Osteocyte (in vitro differentiated cells): ENCODE measurements around the gene TMEM175. TPM values are rescaled to one million over a fixed set of nuclear protein-coding genes. Genes with fewer than 3 reads are reported as not detected.

Source experiments
- DNase-seq: peaks from one replicate; pipeline ENCODE4 v3.0.0; 2021; ENCODE audit warnings: mixed read lengths; ENCODE audit not compliant: unreplicated experiment; ENCODE audit errors: extremely low spot score
- H3K27ac Mint-ChIP-seq: one replicate; pipeline ENCODE4 v1.8.0; 2021; ENCODE audit warnings: mild to moderate bottlenecking, mixed read lengths; ENCODE audit not compliant: unreplicated experiment
- H3K27me3 Mint-ChIP-seq: one replicate; pipeline ENCODE4 v1.8.0; 2021; ENCODE audit warnings: mixed read lengths; ENCODE audit not compliant: unreplicated experiment
- H3K36me3 Mint-ChIP-seq: one replicate; pipeline ENCODE4 v1.8.0; 2021; ENCODE audit warnings: mixed read lengths; ENCODE audit not compliant: unreplicated experiment
- H3K4me1 Mint-ChIP-seq: one replicate; pipeline ENCODE4 v1.8.0; 2021; ENCODE audit warnings: mixed read lengths; ENCODE audit not compliant: unreplicated experiment
- H3K4me3 Mint-ChIP-seq: one replicate; pipeline ENCODE4 v1.8.0; 2021; ENCODE audit warnings: mild to moderate bottlenecking, moderate library complexity, mixed read lengths; ENCODE audit not compliant: unreplicated experiment
- H3K9me3 Mint-ChIP-seq: one replicate; pipeline ENCODE4 v1.8.0; 2021; ENCODE audit warnings: mixed read lengths; ENCODE audit not compliant: unreplicated experiment
- CTCF ChIP-seq: fragments of 200-600 bp; sonication (generic); IDR thresholded peaks from 2 replicates; pipeline ENCODE4 v1.5.0; 2021; ENCODE audit warnings: antibody characterized with exemption, mild to moderate bottlenecking, moderate library complexity
- total RNA-seq: library from RNA; stranded (reverse); gene quantifications from 2 replicates; pipeline ENCODE4 v1.2.1, GENCODE V29; 2021

The TMEM175 gene
- total RNA-seq, 1 donor from 2014 or later: 39.7 TPM

- H3K4me3 Mint-ChIP-seq: no peak overlapping the region
- H3K4me1 Mint-ChIP-seq: no peaks in the 10 kb centered on the region
- no peak for DNase-seq
- no peaks in the 10 kb centered on the region for H3K36me3 Mint-ChIP-seq
- peaks cover 7% of the 10 kb centered on the region for H3K9me3 Mint-ChIP-seq
- H3K27me3 Mint-ChIP-seq: peaks cover 7% of the 10 kb centered on the region
- TF ChIP-seq CTCF: no peak
- no peak overlapping the region for H3K27ac Mint-ChIP-seq
These were observed 71.2 kb downstream of the TMEM175 start for GRCh38 chr4:1003271-1004070.

GRCh38 chr4:1004071-1004418, 71.8 kb downstream of the TMEM175 start:
- no peak for TF ChIP-seq CTCF
- Mint-ChIP-seq H3K4me1 (peaks cover 2% of the 10 kb centered on the region), H3K9me3 (peaks cover 7% of the 10 kb centered on the region), H3K4me3 (no peak overlapping the region), H3K27me3 (peaks cover 7% of the 10 kb centered on the region), H3K27ac (no peak overlapping the region), H3K36me3 (no peaks in the 10 kb centered on the region)
- no peak for DNase-seq

- Mint-ChIP-seq H3K4me3 (no peak overlapping the region), H3K36me3 (no peaks in the 10 kb centered on the region), H3K4me1 (peaks cover 4% of the 10 kb centered on the region), H3K27ac (no peak overlapping the region), H3K9me3 (peaks cover 7% of the 10 kb centered on the region), H3K27me3 (peaks cover 7% of the 10 kb centered on the region)
- TF ChIP-seq CTCF: no peak
- no peak for DNase-seq
These were observed 72.6 kb downstream of the TMEM175 start for GRCh38 chr4:1004557-1005485.

GRCh38 chr4:1006856-1007255, 74.6 kb downstream of the TMEM175 start:
- no peak for DNase-seq
- H3K36me3 Mint-ChIP-seq: no peaks in the 10 kb centered on the region
- no peak overlapping the region for H3K4me3 Mint-ChIP-seq
- TF ChIP-seq CTCF: no peak
- H3K4me1 Mint-ChIP-seq: peaks cover 8% of the 10 kb centered on the region
- peaks cover 7% of the 10 kb centered on the region for H3K27me3 Mint-ChIP-seq
- H3K9me3 Mint-ChIP-seq: peaks cover 7% of the 10 kb centered on the region
- no peak overlapping the region for H3K27ac Mint-ChIP-seq

Other genes with a start within 250 kb of the TMEM175 start
- 0.31 and 0.67 TPM in 2 replicates for gene SLC49A3, start 243.3 kb upstream of the TMEM175 start, total RNA-seq
- 69.8 and 70.0 TPM in 2 replicates for gene PCGF3, start 226.6 kb upstream of the TMEM175 start, total RNA-seq
- gene CPLX1, start 106.3 kb upstream of the TMEM175 start, total RNA-seq: not detected in 2 replicates
- gene GAK, start 144 bp upstream of the TMEM175 start, total RNA-seq: 76.7 and 93.8 TPM in 2 replicates
- gene DGKQ, start 41.1 kb downstream of the TMEM175 start, total RNA-seq: 17.9 and 18.5 TPM in 2 replicates
- 58.0 and 67.8 TPM in 2 replicates for gene IDUA, start 54.6 kb downstream of the TMEM175 start, total RNA-seq
- 0.78 and 0.83 TPM in 2 replicates for gene SLC26A1, start 60.9 kb downstream of the TMEM175 start, total RNA-seq
- gene FGFRL1, start 79.2 kb downstream of the TMEM175 start, total RNA-seq: 56.9 and 59.8 TPM in 2 replicates
- 3.5 and 3.8 TPM in 2 replicates for gene RNF212, start 181.1 kb downstream of the TMEM175 start, total RNA-seq
- gene SPON2, start 240.1 kb downstream of the TMEM175 start, total RNA-seq: 149 and 168 TPM in 2 replicates